HG03432 (cell line): Measurements from ENCODE around the gene SRSF11.
A peak's percentile ranks its signal among the peaks of the same experiment; 100 is the strongest.

ENCODE experiments used
- ATAC-seq: cut with Tn5 transposase; IDR thresholded peaks from one replicate; pipeline ENCODE4 v1.9.1; 2021; ENCODE audit warnings: mild to moderate bottlenecking, moderate library complexity; ENCODE audit not compliant: unreplicated experiment

SRSF11 gene

GRCh38 chr1:70220517-70221237 lies 503 bp upstream of the SRSF11 start:
- ATAC-seq: peak; percentile 6

DNA sequence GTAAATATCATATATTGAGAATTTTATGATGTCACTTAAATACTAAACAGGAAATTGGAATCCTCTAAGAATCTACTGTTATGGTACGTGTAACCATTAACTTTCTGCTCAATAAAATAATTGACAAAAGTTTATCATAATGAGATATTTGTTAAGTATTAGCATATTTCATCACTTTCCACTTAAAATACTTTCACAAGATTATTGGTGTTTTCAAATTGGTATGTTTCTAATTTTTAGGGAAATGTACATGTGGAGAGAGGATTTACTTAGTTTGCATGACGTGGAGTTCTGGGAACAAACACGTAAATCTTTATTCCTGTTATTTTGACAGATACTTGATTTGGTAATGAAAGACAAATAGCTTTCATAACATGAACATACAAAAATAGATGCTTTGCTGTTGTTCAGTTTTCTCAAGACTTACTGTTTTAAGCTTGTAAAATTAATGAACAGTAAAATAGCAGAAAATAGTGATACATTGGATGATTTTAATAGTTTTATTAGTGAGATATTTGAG lies 1.6 kb downstream of the SRSF11 start:
- ATAC-seq: no peak

DNA sequence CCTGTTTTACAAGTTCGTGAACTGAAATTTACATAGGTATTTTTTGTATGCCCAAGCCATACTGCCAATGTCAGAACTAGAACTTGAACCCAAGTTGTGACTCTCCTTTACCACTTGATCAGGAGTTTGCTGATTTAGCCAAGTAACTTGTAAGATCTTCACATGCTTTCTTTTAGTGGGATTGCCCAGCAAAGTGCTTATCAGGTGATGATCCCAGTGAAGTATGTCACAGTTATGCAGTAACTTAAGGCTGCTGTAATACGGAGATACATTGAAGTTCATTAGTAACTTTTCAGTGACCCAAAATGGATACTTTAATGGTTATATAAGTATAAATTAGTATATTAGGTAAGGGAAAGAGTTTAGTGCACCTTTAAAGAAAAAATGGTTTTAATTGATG lies 3.8 kb downstream of the SRSF11 start:
- ATAC-seq: no peak

- peak; percentile 56 for ATAC-seq
These were observed 6.3 kb downstream of the SRSF11 start for GRCh38 chr1:70227439-70227838.

DNA sequence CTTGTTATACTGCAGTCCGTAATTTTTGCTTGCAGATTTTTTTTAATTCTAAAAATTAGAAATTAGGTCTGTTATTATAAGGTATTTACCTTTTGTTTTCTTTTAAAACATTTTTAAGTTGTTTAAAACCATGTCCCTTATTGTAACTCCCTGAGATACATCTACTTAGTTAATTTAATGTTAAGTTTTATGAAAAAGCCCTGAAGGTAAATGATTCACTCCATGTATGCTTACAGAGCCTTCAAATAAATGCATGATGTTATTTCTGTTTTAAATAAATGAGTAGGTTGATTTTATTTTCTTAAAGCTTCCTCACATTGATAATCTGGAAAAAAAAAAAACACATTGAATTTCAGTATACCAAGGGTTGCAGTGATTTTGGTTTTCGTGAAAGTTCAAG lies 7.5 kb downstream of the SRSF11 start:
- no peak for ATAC-seq

DNA sequence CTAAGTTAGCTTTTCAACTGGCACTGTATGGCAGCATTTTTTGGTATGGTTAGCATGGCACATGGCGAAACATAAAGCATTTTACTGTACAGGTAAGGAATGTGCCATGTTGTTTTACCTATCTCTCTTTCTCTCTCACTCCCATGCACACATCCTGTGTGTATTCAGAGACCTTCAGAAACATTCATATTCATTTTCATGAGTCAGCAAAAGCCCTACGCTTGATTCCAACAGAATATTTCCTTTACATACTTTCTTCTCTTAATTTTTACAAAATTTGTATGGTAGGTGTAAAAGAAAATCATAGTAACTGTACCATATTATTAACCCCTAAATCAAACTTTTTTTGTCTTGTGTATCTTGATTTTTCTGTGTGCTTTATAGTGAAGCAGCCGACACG lies 10.3 kb downstream of the SRSF11 start:
- ATAC-seq: no peak

GRCh38 chr1:70234733-70235132 lies 13.6 kb downstream of the SRSF11 start:
- ATAC-seq: no peak

- ATAC-seq: no peak
These were observed 18.8 kb downstream of the SRSF11 start for GRCh38 chr1:70239940-70240339.

DNA sequence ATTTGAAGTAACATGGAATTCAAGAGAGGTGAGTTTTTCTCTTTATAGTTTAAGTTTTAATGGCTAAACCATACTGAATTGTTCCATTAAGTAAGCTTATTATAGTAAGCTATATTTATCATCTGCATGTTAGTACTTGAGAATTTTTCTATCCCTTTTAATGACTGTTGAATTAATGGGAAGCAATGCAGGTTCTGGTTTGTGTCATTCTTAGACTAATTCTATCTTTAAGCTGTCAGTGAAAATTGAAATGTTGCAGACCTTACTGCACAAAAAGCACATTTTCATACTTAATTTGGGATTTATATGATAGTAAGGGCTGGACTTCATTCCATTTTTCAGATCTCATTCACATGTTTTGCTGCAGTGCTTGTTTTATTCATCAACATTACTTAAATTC lies 25.9 kb downstream of the SRSF11 start:
- ATAC-seq: no peak

DNA sequence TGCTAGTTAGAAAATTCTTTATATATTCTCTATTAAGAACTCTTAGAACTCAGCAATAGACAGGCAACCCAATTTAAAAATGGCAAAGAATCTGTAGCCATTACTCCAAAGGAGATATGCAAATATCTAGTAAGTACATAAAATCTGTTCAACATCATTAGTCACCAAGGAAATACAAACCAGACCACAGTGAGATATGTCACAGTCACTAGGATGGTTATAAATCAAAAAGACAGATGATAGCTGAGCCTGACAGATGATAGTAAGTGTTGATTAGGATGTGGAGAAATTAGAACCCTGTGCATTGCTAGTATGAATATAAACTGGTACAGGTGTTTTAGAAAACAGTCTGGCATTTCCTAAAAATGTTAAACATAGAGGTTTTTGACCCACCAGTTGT lies 26.6 kb downstream of the SRSF11 start:
- no peak for ATAC-seq

- ATAC-seq: no peak
These were observed 27.5 kb downstream of the SRSF11 start for GRCh38 chr1:70248729-70249128.

GRCh38 chr1:70256664-70257063 lies 35.5 kb downstream of the SRSF11 start:
- ATAC-seq: no peak

GRCh38 chr1:70264839-70265238 lies 43.7 kb downstream of the SRSF11 start:
- no peak for ATAC-seq

DNA sequence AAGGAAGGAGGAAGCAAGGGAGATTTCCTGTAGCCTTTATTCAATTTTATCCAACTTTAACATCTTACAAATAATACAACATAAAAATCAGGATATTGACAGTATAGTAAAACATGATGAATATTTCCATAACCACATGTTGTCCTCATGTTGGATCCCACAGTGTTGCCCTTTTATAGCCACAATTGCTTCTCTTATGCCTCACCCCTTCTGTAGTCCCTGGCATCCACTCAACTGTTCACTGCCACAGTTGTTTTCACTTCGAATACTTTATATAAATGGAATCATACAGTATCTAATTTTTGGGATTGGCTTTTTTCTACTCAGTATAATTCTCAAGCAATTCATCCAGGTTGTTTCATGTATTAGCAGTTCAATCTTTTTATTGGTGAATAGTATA lies 44.8 kb downstream of the SRSF11 start:
- no peak for ATAC-seq

- ATAC-seq: no peak
These were observed 56.7 kb downstream of the SRSF11 start for GRCh38 chr1:70277875-70278274.

DNA sequence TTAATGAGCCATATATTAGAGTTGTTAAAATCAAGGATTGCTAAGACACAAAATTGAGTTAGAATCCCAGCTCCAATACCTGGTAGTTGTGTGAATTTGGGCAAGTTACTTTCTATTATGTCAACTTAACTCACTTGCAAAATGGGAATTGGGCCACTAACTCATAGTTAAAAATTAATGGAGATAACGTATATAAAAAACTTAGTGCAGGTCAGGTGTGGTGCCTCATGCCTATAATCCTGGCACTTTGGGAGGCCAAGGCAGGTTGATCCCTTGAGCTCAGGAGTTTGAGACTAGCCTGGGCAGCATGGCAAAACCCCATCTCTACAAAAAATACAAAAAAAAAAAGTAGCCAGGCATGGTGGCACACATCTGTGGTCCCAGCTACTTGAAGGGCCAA lies 57.5 kb downstream of the SRSF11 start:
- ATAC-seq: no peak

DNA sequence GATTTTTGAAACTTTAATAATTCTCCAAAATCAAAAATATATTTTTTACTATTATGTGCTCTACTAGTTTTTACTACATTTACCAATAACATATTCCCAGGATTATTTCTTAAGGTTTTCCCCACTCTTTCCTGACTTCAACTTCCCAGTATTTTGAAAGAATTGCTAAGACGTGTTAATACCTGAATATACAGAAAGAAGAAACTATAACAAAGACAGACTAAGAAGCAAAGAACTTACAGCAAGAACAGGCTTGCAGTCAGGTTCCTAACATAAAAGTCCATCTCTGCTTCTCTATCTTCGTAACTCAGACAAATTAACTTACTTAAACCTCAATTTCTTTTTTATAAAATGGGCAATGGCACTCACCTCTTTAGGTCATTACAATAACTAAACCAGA lies 63.2 kb downstream of the SRSF11 start:
- ATAC-seq: no peak

DNA sequence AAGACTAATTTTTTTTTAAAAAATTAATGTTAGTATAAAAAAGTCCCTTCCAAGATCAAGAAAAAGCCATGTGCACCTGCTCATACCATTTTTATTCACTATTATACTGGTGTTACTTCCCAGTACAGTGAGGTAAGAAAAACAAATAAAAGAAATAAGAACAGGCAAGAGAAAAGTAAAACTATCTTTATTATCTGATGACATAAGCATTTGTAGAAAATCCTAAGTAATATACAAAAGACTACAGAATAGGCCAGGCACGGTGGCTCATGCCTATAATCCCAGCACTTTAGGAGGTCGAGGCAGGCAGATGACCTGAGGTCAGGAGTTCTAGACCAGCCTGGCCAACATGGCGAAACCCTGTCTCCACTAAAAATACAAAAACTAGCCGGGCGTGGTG lies 65.3 kb downstream of the SRSF11 start:
- no peak for ATAC-seq

DNA sequence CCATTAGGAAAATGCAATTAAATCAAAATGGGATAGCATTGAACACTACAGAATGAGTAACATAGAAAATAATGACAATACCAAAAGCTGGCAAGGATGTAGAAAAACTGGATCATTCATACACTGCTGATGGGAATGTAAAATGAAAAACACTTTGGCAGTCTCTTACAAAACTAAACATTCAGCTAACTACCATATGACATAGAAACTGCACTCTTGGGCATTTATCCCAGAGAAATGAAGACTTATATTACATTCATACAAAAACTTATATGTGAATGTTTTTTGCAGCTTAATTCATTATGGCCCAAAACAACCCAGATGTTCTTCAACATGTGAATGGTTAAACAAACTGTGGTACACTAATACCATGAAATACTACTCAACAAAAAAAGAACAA lies 67.0 kb downstream of the SRSF11 start:
- no peak for ATAC-seq

- ATAC-seq: no peak
These were observed 69.0 kb downstream of the SRSF11 start for GRCh38 chr1:70290218-70290617.

DNA sequence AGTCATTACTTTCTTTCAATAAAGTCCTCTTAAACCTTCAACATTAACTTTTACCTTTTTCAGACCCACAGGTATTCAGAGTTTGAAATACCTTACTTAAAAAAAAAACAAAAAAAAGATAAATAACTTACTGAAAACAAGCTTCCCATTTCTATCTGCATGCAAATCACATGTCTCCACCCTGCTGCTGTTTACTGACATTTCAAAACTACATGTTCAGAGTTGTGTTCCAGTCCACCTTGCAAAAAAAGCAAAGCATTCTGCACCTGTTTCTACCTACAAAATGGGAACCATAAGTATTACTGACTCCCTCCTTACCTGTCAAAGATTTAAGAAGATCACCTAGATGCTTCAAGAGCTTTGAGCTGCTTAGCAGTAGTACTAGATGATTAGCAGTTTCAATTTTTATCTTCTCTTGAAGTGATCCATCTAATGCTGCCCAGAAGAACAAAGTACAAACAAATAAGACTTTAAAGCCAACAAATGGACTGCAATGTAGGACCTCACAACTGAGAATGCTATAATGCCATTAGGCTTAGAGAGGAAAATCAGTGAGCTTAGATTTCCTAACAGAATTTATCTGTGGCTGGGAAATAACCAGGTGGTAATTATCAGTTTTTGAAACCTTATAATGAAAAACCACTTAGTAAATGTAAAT lies 72.1 kb downstream of the SRSF11 start:
- no peak for ATAC-seq

DNA sequence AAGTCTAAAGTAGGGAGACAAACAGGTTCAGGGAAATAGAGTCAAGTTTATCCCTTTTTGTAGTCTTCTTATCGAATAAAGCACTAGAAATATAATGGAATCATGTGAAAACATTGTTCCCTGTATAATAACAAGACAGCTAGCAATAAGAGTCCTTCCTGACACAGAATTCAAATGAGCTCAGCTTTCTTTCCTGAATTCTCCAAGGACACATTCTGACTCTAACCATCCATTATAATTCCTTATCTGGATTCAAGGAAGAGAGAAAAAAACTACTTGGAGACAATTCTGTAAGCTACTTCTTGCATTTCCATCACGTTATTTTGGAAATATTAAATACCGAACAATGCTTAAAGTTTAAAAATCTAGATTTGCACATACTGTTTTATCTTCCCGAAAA lies 74.6 kb downstream of the SRSF11 start:
- no peak for ATAC-seq

- no peak for ATAC-seq
These were observed 78.3 kb downstream of the SRSF11 start for GRCh38 chr1:70299472-70299871.
